Caco-2 (cell line): Measurements from ENCODE around the gene NEGR1. TPM values are rescaled to one million over a fixed set of nuclear protein-coding genes. Genes with fewer than 3 reads are reported as not detected.

Experiments
- BruUV-seq: library from RNA; stranded (reverse); fragments of 400-500 nt; replicated peaks from 2 replicates; lab custom pipeline; 2021; lab: Mats Ljungman, UMichigan
- CTCF ChIA-PET: fragments of 300-600 bp; sonication (Branson Sonifier 250); formaldehyde crosslinking; loops from one replicate; lab custom pipeline; 2022; ENCODE audit warnings: antibody characterized with exemption; lab: Charles Lee
- POLR2A ChIA-PET: fragments of 300-600 bp; sonication (Branson Sonifier 250); formaldehyde crosslinking; loops from one replicate; lab custom pipeline; 2022; ENCODE audit warnings: antibody characterized with exemption; lab: Charles Lee
- DNase-seq, 2 experiments: peaks; one replicate each; pipeline versions ENCODE4 v3.0.0 to v3.0.0-alpha.2; 2020 to 2022
- H3K27me3 ChIP-seq: replicated peaks from 2 replicates; pipeline ENCODE4 v1.6.0; 2011; ENCODE audit warnings: low read length; ENCODE audit not compliant: control insufficient read depth, insufficient read depth
- H3K36me3 ChIP-seq: 2 replicates; pipeline ENCODE4 v1.5.1; 2011; ENCODE audit warnings: low read length; ENCODE audit not compliant: control insufficient read depth, insufficient read depth
- H3K4me1 ChIP-seq: fragments of 250-450 bp; sonication (Bioruptor Pico); 2 replicates; pipeline ENCODE4 v1.5.1; 2020; ENCODE audit warnings: mild to moderate bottlenecking
- H3K4me3 ChIP-seq: 2 replicates; pipeline ENCODE4 v1.5.1; 2011; ENCODE audit warnings: low read depth, mild to moderate bottlenecking, control low read depth, low read length
- H3K9me3 ChIP-seq: fragments of 250-450 bp; sonication (Bioruptor Pico); 2 replicates; pipeline ENCODE4 v1.5.1; 2020; ENCODE audit warnings: mild to moderate bottlenecking, moderate library complexity
- H3K27ac Mint-ChIP-seq: one replicate; pipeline ENCODE4 v1.8.0; 2022; ENCODE audit warnings: mixed read lengths; ENCODE audit not compliant: unreplicated experiment
- H3K27me3 Mint-ChIP-seq: one replicate; pipeline ENCODE4 v1.8.0; 2022; ENCODE audit warnings: mixed read lengths; ENCODE audit not compliant: insufficient read depth, unreplicated experiment
- H3K36me3 Mint-ChIP-seq: one replicate; pipeline ENCODE4 v1.8.0; 2022; ENCODE audit warnings: mild to moderate bottlenecking, mixed read lengths; ENCODE audit not compliant: insufficient read depth, unreplicated experiment
- H3K4me1 Mint-ChIP-seq: one replicate; pipeline ENCODE4 v1.8.0; 2022; ENCODE audit warnings: low read depth, mixed read lengths; ENCODE audit not compliant: unreplicated experiment
- H3K4me3 Mint-ChIP-seq: one replicate; pipeline ENCODE4 v1.8.0; 2022; ENCODE audit warnings: mild to moderate bottlenecking, moderate library complexity, mixed read lengths; ENCODE audit not compliant: unreplicated experiment
- H3K9me3 Mint-ChIP-seq: one replicate; pipeline ENCODE4 v1.8.0; 2022; ENCODE audit warnings: mixed read lengths; ENCODE audit not compliant: unreplicated experiment
- intact Hi-C: fragments of 100-400 bp; cut with micrococcal nuclease; formaldehyde crosslinking; loops from one replicate; pipeline ENCODE4 v1.10.0; 2022; ENCODE audit not compliant: unreplicated experiment
- total RNA-seq: library from RNA; stranded (reverse); gene quantifications from 2 replicates; pipeline ENCODE4 v1.2.3, GENCODE V29; 2022
- TF ChIP-seq, protein P1 (sequence below), 2 experiments: fragments of 200-600 bp in 1 of 2; IDR thresholded peaks; 1 replicate in 1 of 2; 2 replicates in 1 of 2; pipeline versions ENCODE4 v1.5.1 to v1.8.0; 2011 to 2022; ENCODE audit warnings: antibody characterized with exemption in 1 of 2, control low read depth in 1 of 2, inconsistent platforms in 1 of 2, low read depth in 1 of 2, low read length in 1 of 2, mild to moderate bottlenecking in 1 of 2, moderate library complexity in 1 of 2; ENCODE audit not compliant: insufficient read depth in 1 of 2, severe bottlenecking in 1 of 2, unreplicated experiment in 1 of 2

NEGR1 gene
- total RNA-seq, 1 experiment from 2014 or later = not detected

DNA sequence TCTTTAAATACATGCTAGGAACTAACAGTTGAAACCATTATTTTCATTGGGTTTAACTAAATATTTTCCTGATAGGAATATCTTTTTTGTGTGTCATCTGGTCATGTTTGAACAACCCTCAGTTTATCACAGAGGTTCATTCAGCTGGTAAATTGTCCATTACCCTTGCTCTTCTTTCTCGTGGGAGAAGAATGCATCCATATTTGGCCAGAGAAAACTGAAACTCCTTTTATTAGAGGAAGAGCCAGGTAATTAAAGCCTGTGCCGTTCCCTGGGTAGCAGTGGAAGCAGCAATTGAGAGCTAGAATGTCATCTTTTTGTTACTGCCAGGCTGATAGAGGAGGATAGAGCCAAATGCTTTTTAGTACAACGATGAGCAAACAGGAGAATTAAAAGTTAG lies 614.3 kb downstream of the NEGR1 start:
- Mint-ChIP-seq H3K4me1 (no peaks in the 10 kb centered on the region), H3K27ac (no peak overlapping the region), H3K36me3 (no peaks in the 10 kb centered on the region), H3K27me3 (no peaks in the 10 kb centered on the region), H3K9me3 (no peaks in the 10 kb centered on the region), H3K4me3 (no peak overlapping the region)
- no peak for DNase-seq
- TF ChIP-seq, protein P1, sequence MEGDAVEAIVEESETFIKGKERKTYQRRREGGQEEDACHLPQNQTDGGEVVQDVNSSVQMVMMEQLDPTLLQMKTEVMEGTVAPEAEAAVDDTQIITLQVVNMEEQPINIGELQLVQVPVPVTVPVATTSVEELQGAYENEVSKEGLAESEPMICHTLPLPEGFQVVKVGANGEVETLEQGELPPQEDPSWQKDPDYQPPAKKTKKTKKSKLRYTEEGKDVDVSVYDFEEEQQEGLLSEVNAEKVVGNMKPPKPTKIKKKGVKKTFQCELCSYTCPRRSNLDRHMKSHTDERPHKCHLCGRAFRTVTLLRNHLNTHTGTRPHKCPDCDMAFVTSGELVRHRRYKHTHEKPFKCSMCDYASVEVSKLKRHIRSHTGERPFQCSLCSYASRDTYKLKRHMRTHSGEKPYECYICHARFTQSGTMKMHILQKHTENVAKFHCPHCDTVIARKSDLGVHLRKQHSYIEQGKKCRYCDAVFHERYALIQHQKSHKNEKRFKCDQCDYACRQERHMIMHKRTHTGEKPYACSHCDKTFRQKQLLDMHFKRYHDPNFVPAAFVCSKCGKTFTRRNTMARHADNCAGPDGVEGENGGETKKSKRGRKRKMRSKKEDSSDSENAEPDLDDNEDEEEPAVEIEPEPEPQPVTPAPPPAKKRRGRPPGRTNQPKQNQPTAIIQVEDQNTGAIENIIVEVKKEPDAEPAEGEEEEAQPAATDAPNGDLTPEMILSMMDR (IDR thresholded peaks at IDR 0.05; ENCODE audit: insufficient read depth in 1 of 2, low read depth in 1 of 2, low read length in 1 of 2, severe bottlenecking in 1 of 2, unreplicated experiment in 1 of 2) = no peak
- Histone ChIP-seq H3K4me1 (no peaks in the 10 kb centered on the region), H3K4me3 (no peak overlapping the region), H3K36me3 (no peaks in the 10 kb centered on the region), H3K27me3 (no peaks in the 10 kb centered on the region), H3K9me3 (no peaks in the 10 kb centered on the region)
- ChIA-PET POLR2A (no interaction called here), CTCF (no interaction called here)
- BruUV-seq = no TSS peak
- intact Hi-C loops = no loop called here

GRCh38 chr1:71667216-71667615 lies 615.1 kb downstream of the NEGR1 start:
- Mint-ChIP-seq H3K4me3 (no peak overlapping the region), H3K27ac (no peak overlapping the region), H3K27me3 (no peaks in the 10 kb centered on the region), H3K4me1 (no peaks in the 10 kb centered on the region), H3K36me3 (no peaks in the 10 kb centered on the region), H3K9me3 (no peaks in the 10 kb centered on the region)
- ChIA-PET CTCF (no interaction called here), POLR2A (no interaction called here)
- H3K4me3 ChIP-seq = no peak overlapping the region
- no TSS peak for BruUV-seq
- H3K27me3 ChIP-seq = no peaks in the 10 kb centered on the region
- DNase-seq = no peak
- TF ChIP-seq, protein P1 (IDR thresholded peaks at IDR 0.05; ENCODE audit: insufficient read depth in 1 of 2, low read depth in 1 of 2, low read length in 1 of 2, severe bottlenecking in 1 of 2, unreplicated experiment in 1 of 2) = no peak
- intact Hi-C loops = no loop called here
- no peaks in the 10 kb centered on the region for H3K9me3 ChIP-seq
- H3K36me3 ChIP-seq = no peaks in the 10 kb centered on the region
- H3K4me1 ChIP-seq = no peaks in the 10 kb centered on the region

DNA sequence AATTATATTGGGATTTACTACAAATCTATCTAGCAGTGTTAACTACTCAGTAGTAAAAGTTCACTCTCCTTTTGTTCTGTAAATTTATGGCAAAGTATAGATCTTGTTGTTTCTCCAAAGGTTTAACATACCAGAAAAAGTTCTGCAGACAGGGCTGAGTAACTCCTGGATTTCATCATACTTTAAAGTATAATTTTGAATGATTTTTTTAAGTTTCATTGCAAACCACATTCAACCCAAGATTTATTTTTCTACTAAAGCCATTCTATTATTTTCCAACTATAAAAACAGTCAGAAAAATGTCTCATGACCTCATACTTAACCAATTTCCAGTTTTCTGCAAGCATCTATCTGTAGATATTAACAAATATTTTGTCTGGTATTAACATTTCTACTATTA lies 615.7 kb downstream of the NEGR1 start:
- no TSS peak for BruUV-seq
- Mint-ChIP-seq H3K9me3 (no peaks in the 10 kb centered on the region), H3K36me3 (no peaks in the 10 kb centered on the region), H3K4me1 (no peaks in the 10 kb centered on the region), H3K27me3 (no peaks in the 10 kb centered on the region), H3K27ac (no peak overlapping the region), H3K4me3 (no peak overlapping the region)
- Histone ChIP-seq H3K4me1 (no peaks in the 10 kb centered on the region), H3K4me3 (no peak overlapping the region), H3K27me3 (no peaks in the 10 kb centered on the region), H3K9me3 (no peaks in the 10 kb centered on the region), H3K36me3 (no peaks in the 10 kb centered on the region)
- POLR2A ChIA-PET = no interaction called here
- TF ChIP-seq, protein P1 (IDR thresholded peaks at IDR 0.05; ENCODE audit: insufficient read depth in 1 of 2, low read depth in 1 of 2, low read length in 1 of 2, severe bottlenecking in 1 of 2, unreplicated experiment in 1 of 2) = no peak
- no peak for DNase-seq
- CTCF ChIA-PET = no interaction called here
- intact Hi-C loops = no loop called here
